ENCODE data around the gene FCAMR.
A peak's percentile ranks its signal among the peaks of the same experiment; 100 is the strongest.

FCAMR gene

GRCh38 chr1:206947255-206947654, 23.0 kb downstream of the FCAMR start:
- DNase-seq (ENCODE audit: low read depth, low spot score), result no peak
- no CpG with 5 or more reads among the region's 3 CpGs for WGBS (ENCODE audit: insufficient coverage, insufficient read length)
- Histone ChIP-seq H3K36me3 (ENCODE audit: control insufficient read depth, insufficient read depth, low read length) (no peaks in the 10 kb centered on the region), H3K4me1 (ENCODE audit: control insufficient read depth, insufficient read depth, low read length) (no peaks in the 10 kb centered on the region), H3K27ac (ENCODE audit: low read length) (no peak overlapping the region), H3K9me3 (ENCODE audit: control insufficient read depth, insufficient read depth, low read length) (no peaks in the 10 kb centered on the region), H3K4me3 (ENCODE audit: low read length) (no peak overlapping the region), H3K27me3 (ENCODE audit: control insufficient read depth, insufficient read depth, low read length) (no peaks in the 10 kb centered on the region)

- H3K4me1 ChIP-seq (ENCODE audit: control insufficient read depth, insufficient read depth, low read length), result no peaks in the 10 kb centered on the region
- no peaks in the 10 kb centered on the region for H3K27me3 ChIP-seq (ENCODE audit: control insufficient read depth, insufficient read depth, low read length)
- no CpG with 5 or more reads among the region's 7 CpGs for WGBS (ENCODE audit: insufficient coverage, insufficient read length)
Measured at GRCh38 chr1:206946261-206946660, 24.0 kb downstream of the FCAMR start, which contains the start of gene PIGR. TSS of gene PIGR (minus strand) at chr1:206946466. CDS start at chr1:206940531, 5,935 bp downstream.

GRCh38 chr1:206945779-206946178, 24.5 kb downstream of the FCAMR start:
- Histone ChIP-seq H3K4me1 (ENCODE audit: control insufficient read depth, insufficient read depth, low read length) (no peaks in the 10 kb centered on the region), H3K27me3 (ENCODE audit: control insufficient read depth, insufficient read depth, low read length) (no peaks in the 10 kb centered on the region), H3K36me3 (ENCODE audit: control insufficient read depth, insufficient read depth, low read length) (no peaks in the 10 kb centered on the region), H3K9me3 (ENCODE audit: control insufficient read depth, insufficient read depth, low read length) (no peaks in the 10 kb centered on the region; the same call in 1 of the 2 replicates), H3K4me3 (ENCODE audit: low read length) (no peak overlapping the region), H3K27ac (ENCODE audit: low read length) (no peak overlapping the region)
- no peak for DNase-seq (ENCODE audit: low read depth, low spot score)
- no CpG with 5 or more reads among the region's 4 CpGs for WGBS (ENCODE audit: insufficient coverage, insufficient read length)

More at GRCh38 chr1:206946261-206946660, 24.0 kb downstream of the FCAMR start, which contains the start of gene PIGR:
- Histone ChIP-seq H3K4me3 (ENCODE audit: low read length) (no peak within 1 kb of the TSS), H3K36me3 (ENCODE audit: control insufficient read depth, insufficient read depth, low read length) (no peaks in the 10 kb centered on the region), H3K27ac (ENCODE audit: low read length) (no peak within 1 kb of the TSS), H3K9me3 (ENCODE audit: control insufficient read depth, insufficient read depth, low read length) (no peaks in the 10 kb centered on the region; the same call in 1 of the 2 replicates)
- no peak for DNase-seq (ENCODE audit: low read depth, low spot score)

- Histone ChIP-seq H3K36me3 (ENCODE audit: control insufficient read depth, insufficient read depth, low read length) (no peaks in the 10 kb centered on the region), H3K27me3 (ENCODE audit: control insufficient read depth, insufficient read depth, low read length) (no peaks in the 10 kb centered on the region), H3K9me3 (ENCODE audit: control insufficient read depth, insufficient read depth, low read length) (no peaks in the 10 kb centered on the region; the same call in 1 of the 2 replicates), H3K4me1 (ENCODE audit: control insufficient read depth, insufficient read depth, low read length) (no peaks in the 10 kb centered on the region), H3K4me3 (ENCODE audit: low read length) (no peak overlapping the region), H3K27ac (ENCODE audit: low read length) (no peak overlapping the region)
- WGBS (ENCODE audit: insufficient coverage, insufficient read length), result no CpG with 5 or more reads among the region's 5 CpGs
- no peak for DNase-seq (ENCODE audit: low read depth, low spot score)
Measured at GRCh38 chr1:206944703-206945102, 25.6 kb downstream of the FCAMR start.

- Histone ChIP-seq H3K36me3 (ENCODE audit: control insufficient read depth, insufficient read depth, low read length) (no peaks in the 10 kb centered on the region), H3K4me3 (ENCODE audit: low read length) (no peak overlapping the region; the same call in 1 of the 2 replicates), H3K4me1 (ENCODE audit: control insufficient read depth, insufficient read depth, low read length) (no peaks in the 10 kb centered on the region), H3K27me3 (ENCODE audit: control insufficient read depth, insufficient read depth, low read length) (no peaks in the 10 kb centered on the region), H3K9me3 (ENCODE audit: control insufficient read depth, insufficient read depth, low read length) (no peaks in the 10 kb centered on the region; the same call in 1 of the 2 replicates), H3K27ac (ENCODE audit: low read length) (no peak overlapping the region)
- DNase-seq (ENCODE audit: low read depth, low spot score), result no peak
- no CpG with 5 or more reads among the region's 6 CpGs for WGBS (ENCODE audit: insufficient coverage, insufficient read length)
Measured at GRCh38 chr1:206941766-206942418, 28.4 kb downstream of the FCAMR start.

- Histone ChIP-seq H3K4me3 (ENCODE audit: low read length) (no peak overlapping the region), H3K4me1 (ENCODE audit: control insufficient read depth, insufficient read depth, low read length) (no peaks in the 10 kb centered on the region), H3K27me3 (ENCODE audit: control insufficient read depth, insufficient read depth, low read length) (no peaks in the 10 kb centered on the region), H3K36me3 (ENCODE audit: control insufficient read depth, insufficient read depth, low read length) (no peaks in the 10 kb centered on the region), H3K9me3 (ENCODE audit: control insufficient read depth, insufficient read depth, low read length) (no peaks in the 10 kb centered on the region; the same call in 1 of the 2 replicates), H3K27ac (ENCODE audit: low read length) (no peak overlapping the region)
- no peak for DNase-seq (ENCODE audit: low read depth, low spot score)
- WGBS (ENCODE audit: insufficient coverage, insufficient read length), result no CpG with 5 or more reads among the region's 3 CpGs
Measured at GRCh38 chr1:206940588-206940936, 29.7 kb downstream of the FCAMR start.

GRCh38 chr1:206939841-206940587, 30.2 kb downstream of the FCAMR start:
- Histone ChIP-seq H3K36me3 (ENCODE audit: control insufficient read depth, insufficient read depth, low read length) (no peaks in the 10 kb centered on the region), H3K27me3 (ENCODE audit: control insufficient read depth, insufficient read depth, low read length) (no peaks in the 10 kb centered on the region)

GRCh38 chr1:206939131-206939530, 31.1 kb downstream of the FCAMR start:
- H3K9me3 ChIP-seq (ENCODE audit: control insufficient read depth, insufficient read depth, low read length), result no peaks in the 10 kb centered on the region; the same call in 1 of the 2 replicates
- H3K4me3 ChIP-seq (ENCODE audit: low read length), result no peak overlapping the region
- DNase-seq (ENCODE audit: low read depth, low spot score), result no peak
- no peaks in the 10 kb centered on the region for H3K27me3 ChIP-seq (ENCODE audit: control insufficient read depth, insufficient read depth, low read length)
- WGBS (ENCODE audit: insufficient coverage, insufficient read length), result no CpG with 5 or more reads among the region's 13 CpGs
- H3K4me1 ChIP-seq (ENCODE audit: control insufficient read depth, insufficient read depth, low read length), result no peaks in the 10 kb centered on the region
- H3K27ac ChIP-seq (ENCODE audit: low read length), result no peak overlapping the region
- no peaks in the 10 kb centered on the region for H3K36me3 ChIP-seq (ENCODE audit: control insufficient read depth, insufficient read depth, low read length)

More at GRCh38 chr1:206939841-206940587, 30.2 kb downstream of the FCAMR start:
- Histone ChIP-seq H3K27ac (ENCODE audit: low read length) (no peak overlapping the region), H3K9me3 (ENCODE audit: control insufficient read depth, insufficient read depth, low read length) (no peaks in the 10 kb centered on the region; the same call in 1 of the 2 replicates), H3K4me1 (ENCODE audit: control insufficient read depth, insufficient read depth, low read length) (no peaks in the 10 kb centered on the region), H3K4me3 (ENCODE audit: low read length) (no peak overlapping the region)
- no peak for DNase-seq (ENCODE audit: low read depth, low spot score)
- no CpG with 5 or more reads among the region's 9 CpGs for WGBS (ENCODE audit: insufficient coverage, insufficient read length)

- Histone ChIP-seq H3K36me3 (ENCODE audit: control insufficient read depth, insufficient read depth, low read length) (no peaks in the 10 kb centered on the region), H3K27ac (ENCODE audit: low read length) (no peak overlapping the region)
- no CpG with 5 or more reads among the region's 6 CpGs for WGBS (ENCODE audit: insufficient coverage, insufficient read length)
Measured at GRCh38 chr1:206937425-206937824, 32.8 kb downstream of the FCAMR start.

GRCh38 chr1:206935491-206936067, 34.7 kb downstream of the FCAMR start:
- no CpG with 5 or more reads among the region's 19 CpGs for WGBS (ENCODE audit: insufficient coverage, insufficient read length)
- Histone ChIP-seq H3K9me3 (ENCODE audit: control insufficient read depth, insufficient read depth, low read length) (no peaks in the 10 kb centered on the region), H3K27ac (ENCODE audit: low read length) (no peak overlapping the region), H3K4me1 (ENCODE audit: control insufficient read depth, insufficient read depth, low read length) (no peaks in the 10 kb centered on the region), H3K4me3 (ENCODE audit: low read length) (no peak overlapping the region), H3K36me3 (ENCODE audit: control insufficient read depth, insufficient read depth, low read length) (no peaks in the 10 kb centered on the region), H3K27me3 (ENCODE audit: control insufficient read depth, insufficient read depth, low read length) (no peaks in the 10 kb centered on the region)
- peak; percentile 39 for DNase-seq (ENCODE audit: low read depth, low spot score)

More at GRCh38 chr1:206937425-206937824, 32.8 kb downstream of the FCAMR start:
- no peaks in the 10 kb centered on the region; the same call in 1 of the 2 replicates for H3K9me3 ChIP-seq (ENCODE audit: control insufficient read depth, insufficient read depth, low read length)
- H3K4me1 ChIP-seq (ENCODE audit: control insufficient read depth, insufficient read depth, low read length), result no peaks in the 10 kb centered on the region
- H3K27me3 ChIP-seq (ENCODE audit: control insufficient read depth, insufficient read depth, low read length), result no peaks in the 10 kb centered on the region
- H3K4me3 ChIP-seq (ENCODE audit: low read length), result no peak overlapping the region
- DNase-seq (ENCODE audit: low read depth, low spot score), result no peak

Measured in iPS DF 6.9 (cell line).